ENCODE results near the gene SPOCK1.

DNA sequence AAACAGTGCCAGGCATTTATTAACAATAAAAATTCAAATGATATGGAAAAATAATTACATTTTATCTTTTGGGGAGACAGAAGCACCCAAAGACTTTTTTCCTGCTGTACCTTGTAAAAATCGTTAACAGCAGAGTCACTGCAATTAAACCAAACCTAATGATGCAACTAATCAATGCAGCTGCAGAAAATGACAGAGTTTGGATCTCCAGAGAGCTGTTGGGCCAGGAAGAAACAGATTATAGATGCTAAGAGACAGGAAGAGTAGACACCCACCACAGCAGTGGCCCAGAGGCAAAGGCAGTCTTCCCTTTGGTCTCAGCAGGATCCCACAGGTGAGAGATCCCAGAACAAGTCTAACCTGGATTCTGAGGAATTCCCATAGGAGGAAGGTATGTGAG lies 53.0 kb downstream of the SPOCK1 start:
- TF ChIP-seq CTCF (conservative IDR thresholded peaks at IDR 0.05; ENCODE audit: low read depth in 2 of 2) (no peak), POLR2AphosphoS5 (IDR thresholded peaks at IDR 0.05; ENCODE audit: low read depth) (no peak), EZH2 (IDR thresholded peaks at IDR 0.05; ENCODE audit: low read depth, unreplicated experiment) (no peak), ZNF114 (CRISPR knock-in tag; IDR thresholded peaks at IDR 0.05) (no peak), STAT1 (IDR thresholded peaks at IDR 0.05; ENCODE audit: unreplicated experiment) (no peak), CREB1 (CRISPR knock-in tag; IDR thresholded peaks at IDR 0.05; ENCODE audit: low read depth) (no peak)
- TF ChIP-seq, protein P1, sequence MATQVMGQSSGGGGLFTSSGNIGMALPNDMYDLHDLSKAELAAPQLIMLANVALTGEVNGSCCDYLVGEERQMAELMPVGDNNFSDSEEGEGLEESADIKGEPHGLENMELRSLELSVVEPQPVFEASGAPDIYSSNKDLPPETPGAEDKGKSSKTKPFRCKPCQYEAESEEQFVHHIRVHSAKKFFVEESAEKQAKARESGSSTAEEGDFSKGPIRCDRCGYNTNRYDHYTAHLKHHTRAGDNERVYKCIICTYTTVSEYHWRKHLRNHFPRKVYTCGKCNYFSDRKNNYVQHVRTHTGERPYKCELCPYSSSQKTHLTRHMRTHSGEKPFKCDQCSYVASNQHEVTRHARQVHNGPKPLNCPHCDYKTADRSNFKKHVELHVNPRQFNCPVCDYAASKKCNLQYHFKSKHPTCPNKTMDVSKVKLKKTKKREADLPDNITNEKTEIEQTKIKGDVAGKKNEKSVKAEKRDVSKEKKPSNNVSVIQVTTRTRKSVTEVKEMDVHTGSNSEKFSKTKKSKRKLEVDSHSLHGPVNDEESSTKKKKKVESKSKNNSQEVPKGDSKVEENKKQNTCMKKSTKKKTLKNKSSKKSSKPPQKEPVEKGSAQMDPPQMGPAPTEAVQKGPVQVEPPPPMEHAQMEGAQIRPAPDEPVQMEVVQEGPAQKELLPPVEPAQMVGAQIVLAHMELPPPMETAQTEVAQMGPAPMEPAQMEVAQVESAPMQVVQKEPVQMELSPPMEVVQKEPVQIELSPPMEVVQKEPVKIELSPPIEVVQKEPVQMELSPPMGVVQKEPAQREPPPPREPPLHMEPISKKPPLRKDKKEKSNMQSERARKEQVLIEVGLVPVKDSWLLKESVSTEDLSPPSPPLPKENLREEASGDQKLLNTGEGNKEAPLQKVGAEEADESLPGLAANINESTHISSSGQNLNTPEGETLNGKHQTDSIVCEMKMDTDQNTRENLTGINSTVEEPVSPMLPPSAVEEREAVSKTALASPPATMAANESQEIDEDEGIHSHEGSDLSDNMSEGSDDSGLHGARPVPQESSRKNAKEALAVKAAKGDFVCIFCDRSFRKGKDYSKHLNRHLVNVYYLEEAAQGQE (IDR thresholded peaks at IDR 0.05; ENCODE audit: unreplicated experiment), result no peak

All from GM23338 (cell line).